Common myeloid progenitor, CD34-positive (primary cell): ENCODE measurements around the gene MTREX.

Experiments
- CTCF ChIA-PET: fragments of 350-600 bp; sonication (Branson Sonifier 250); formaldehyde crosslinking; loops from one replicate; lab custom pipeline; 2021; ENCODE audit warnings: antibody characterized with exemption; lab: Charles Lee
- POLR2A ChIA-PET: fragments of 350-600 bp; sonication (Branson Sonifier 250); formaldehyde crosslinking; loops from one replicate; lab custom pipeline; 2021; ENCODE audit warnings: antibody characterized with exemption; lab: Charles Lee
- DNase-seq, 3 donors: peaks; one replicate each; pipeline versions ENCODE4 v3.0.0 to v3.0.0-alpha.2; 2013
- H3K27ac ChIP-seq, 2 experiments: 1 replicate in 1 of 2; 2 replicates in 1 of 2; pipeline ENCODE4 v1.7.0; 2013; ENCODE audit warnings: inconsistent platforms in 2 of 2, low read length in 2 of 2, mild to moderate bottlenecking in 2 of 2, low read depth in 1 of 2, moderate library complexity in 1 of 2; ENCODE audit not compliant: severe bottlenecking in 2 of 2, insufficient read depth in 1 of 2, poor library complexity in 1 of 2
- H3K27me3 ChIP-seq, 5 experiments: replicated peaks in 2 of 5; 1 replicate in 3 of 5; 2 replicates in 2 of 5; pipeline versions ENCODE4 v1.6.1 to v1.7.0; 2013; ENCODE audit warnings: low read length in 4 of 5, mild to moderate bottlenecking in 2 of 5, moderate library complexity in 2 of 5, inconsistent platforms in 1 of 5; ENCODE audit not compliant: insufficient read depth in 5 of 5, control insufficient read depth in 4 of 5
- H3K36me3 ChIP-seq, 4 experiments: 1 replicate in 2 of 4; 2 replicates in 2 of 4; pipeline versions ENCODE4 v1.6.1 to v1.7.0; 2013; ENCODE audit warnings: low read length in 3 of 4, control low read depth in 1 of 4, mild to moderate bottlenecking in 1 of 4; ENCODE audit not compliant: control insufficient read depth in 4 of 4, insufficient read depth in 4 of 4
- H3K4me1 ChIP-seq, 4 experiments: 1 replicate in 3 of 4; 2 replicates in 1 of 4; pipeline versions ENCODE4 v1.6.1 to v1.7.1; 2013; ENCODE audit warnings: low read length in 3 of 4, mild to moderate bottlenecking in 3 of 4, control low read depth in 1 of 4, inconsistent platforms in 1 of 4, moderate library complexity in 1 of 4; ENCODE audit not compliant: control insufficient read depth in 4 of 4, insufficient read depth in 4 of 4; ENCODE audit errors: control extremely low read depth in 1 of 4
- H3K4me3 ChIP-seq, 7 experiments: 1 replicate in 4 of 7; 2 replicates in 3 of 7; pipeline versions ENCODE4 v1.5.1 to v1.7.0; 2013; ENCODE audit warnings: mild to moderate bottlenecking in 7 of 7, low read length in 6 of 7, moderate library complexity in 6 of 7, inconsistent platforms in 2 of 7, low read depth in 2 of 7, control low read depth in 1 of 7; ENCODE audit not compliant: insufficient read depth in 4 of 7, control insufficient read depth in 1 of 7; ENCODE audit errors: extremely low read depth in 1 of 7
- H3K9me3 ChIP-seq, 5 experiments: 1 replicate in 4 of 5; 2 replicates in 1 of 5; pipeline versions ENCODE4 v1.6.1 to v1.7.1; 2013; ENCODE audit warnings: low read length in 4 of 5, mild to moderate bottlenecking in 2 of 5, inconsistent platforms in 1 of 5, low read depth in 1 of 5, moderate library complexity in 1 of 5; ENCODE audit not compliant: control insufficient read depth in 4 of 5, insufficient read depth in 2 of 5; ENCODE audit errors: control extremely low read depth in 1 of 5
- WGBS: methylation state at CpG from one replicate; pipeline ENCODE4 v1.1.5; 2013; ENCODE audit not compliant: insufficient coverage; 5-methylcytosine and 5-hydroxymethylcytosine counted together

Gene MTREX

GRCh38 chr5:55472642-55473041 lies 164.9 kb downstream of the MTREX start:
- H3K27me3 ChIP-seq, result peaks cover 0 to 2% (median 0%) of the 10 kb centered on the region in 5 experiments
- H3K27ac ChIP-seq, result no peak overlapping the region
- DNase-seq, result no peak
- H3K4me1 ChIP-seq, result no peaks in the 10 kb centered on the region
- 100% methylated on average over 1 of the region's 1 CpG for WGBS
- ChIA-PET POLR2A (no interaction called here), CTCF (no interaction called here)
- no peaks in the 10 kb centered on the region for H3K9me3 ChIP-seq
- H3K36me3 ChIP-seq, result no peaks in the 10 kb centered on the region
- no peak overlapping the region for H3K4me3 ChIP-seq
